ENCODE data around the gene NR2F6. TPM values are rescaled to one million over a fixed set of nuclear protein-coding genes. Genes with fewer than 3 reads are reported as not detected.

NR2F6 gene
- total and polyA plus RNA-seq, 11 donors = 30.8 to 117 (median 46.3) TPM

DNA sequence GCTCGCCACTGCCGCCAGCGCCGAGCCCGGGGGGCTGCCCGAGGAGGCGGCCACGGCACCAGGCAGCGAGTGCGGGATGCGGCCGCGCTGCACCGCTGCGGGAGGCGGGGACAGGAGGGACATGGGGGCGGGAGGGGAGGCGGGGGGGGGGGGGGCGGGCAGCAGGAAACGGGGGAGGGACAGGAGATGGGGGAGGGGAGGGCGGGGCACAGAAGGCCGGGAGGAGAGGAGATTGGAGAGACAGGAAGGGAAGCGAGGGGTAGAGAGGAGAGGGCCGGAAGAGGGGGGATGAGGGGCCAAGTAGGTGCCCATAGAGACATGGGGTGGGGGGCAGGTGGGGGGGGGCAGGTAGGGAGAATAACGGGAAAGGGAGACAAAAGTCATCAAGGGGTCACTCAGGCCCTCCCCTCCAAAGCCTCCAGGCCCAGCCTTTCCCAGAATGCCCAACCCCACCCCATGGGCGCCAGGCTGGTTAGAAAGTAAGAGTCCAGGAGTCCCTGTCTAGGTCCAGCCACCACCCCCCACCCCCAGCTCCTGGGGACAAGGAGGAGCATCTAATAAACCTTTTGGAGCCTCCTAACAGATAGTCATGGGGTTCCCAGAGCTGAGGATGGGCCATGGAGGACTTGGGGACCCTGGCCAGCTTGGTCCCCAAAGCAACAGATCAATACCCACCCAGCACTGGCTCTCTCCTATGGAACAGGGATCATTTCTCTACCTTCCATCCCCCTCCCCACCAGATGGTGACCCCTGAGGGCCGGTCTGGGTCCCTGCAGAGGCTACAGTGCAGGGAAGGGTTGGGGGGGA is 9.5 kb downstream of the NR2F6 start:
- no peaks in the 10 kb centered on the region for H3K9me3 ChIP-seq
- peaks cover 4 to 29% (median 21%) of the 10 kb centered on the region in 12 donors for H3K4me1 ChIP-seq
- peak overlapping the region; percentile 11 to 82 (median 66) for H3K4me3 ChIP-seq
- intact Hi-C loops (cut with DNase I) = loop anchor here in 3 of 10 donors (5.0 to 10.0 kb wide), 3 partner anchors 159 to 169 kb away; partner anchors contain the start of genes HAUS8 (in 2 of the 3) and MYO9B (in 2 of the 3)
- peaks cover 0 to 54% (median 27%) of the 10 kb centered on the region in 9 donors for H3K36me3 ChIP-seq
- peak overlapping the region in 11 of 12 donors; percentile 53 to 86 (median 75) for H3K27ac ChIP-seq
- no peaks in the 10 kb centered on the region for H3K27me3 ChIP-seq
- 6 to 11% (median 9%) methylated on average over 11 to 25 of the region's 27 CpGs for WGBS, 4 donors
- no peak for TF ChIP-seq POLR2A (IDR thresholded peaks at IDR 0.05)
- TF ChIP-seq, protein P1, sequence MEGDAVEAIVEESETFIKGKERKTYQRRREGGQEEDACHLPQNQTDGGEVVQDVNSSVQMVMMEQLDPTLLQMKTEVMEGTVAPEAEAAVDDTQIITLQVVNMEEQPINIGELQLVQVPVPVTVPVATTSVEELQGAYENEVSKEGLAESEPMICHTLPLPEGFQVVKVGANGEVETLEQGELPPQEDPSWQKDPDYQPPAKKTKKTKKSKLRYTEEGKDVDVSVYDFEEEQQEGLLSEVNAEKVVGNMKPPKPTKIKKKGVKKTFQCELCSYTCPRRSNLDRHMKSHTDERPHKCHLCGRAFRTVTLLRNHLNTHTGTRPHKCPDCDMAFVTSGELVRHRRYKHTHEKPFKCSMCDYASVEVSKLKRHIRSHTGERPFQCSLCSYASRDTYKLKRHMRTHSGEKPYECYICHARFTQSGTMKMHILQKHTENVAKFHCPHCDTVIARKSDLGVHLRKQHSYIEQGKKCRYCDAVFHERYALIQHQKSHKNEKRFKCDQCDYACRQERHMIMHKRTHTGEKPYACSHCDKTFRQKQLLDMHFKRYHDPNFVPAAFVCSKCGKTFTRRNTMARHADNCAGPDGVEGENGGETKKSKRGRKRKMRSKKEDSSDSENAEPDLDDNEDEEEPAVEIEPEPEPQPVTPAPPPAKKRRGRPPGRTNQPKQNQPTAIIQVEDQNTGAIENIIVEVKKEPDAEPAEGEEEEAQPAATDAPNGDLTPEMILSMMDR (IDR thresholded peaks at IDR 0.05) = no peak
- ATAC-seq = peak in 2 of 4 donors; percentile 38 to 45
- DNase-seq = no peak

DNA sequence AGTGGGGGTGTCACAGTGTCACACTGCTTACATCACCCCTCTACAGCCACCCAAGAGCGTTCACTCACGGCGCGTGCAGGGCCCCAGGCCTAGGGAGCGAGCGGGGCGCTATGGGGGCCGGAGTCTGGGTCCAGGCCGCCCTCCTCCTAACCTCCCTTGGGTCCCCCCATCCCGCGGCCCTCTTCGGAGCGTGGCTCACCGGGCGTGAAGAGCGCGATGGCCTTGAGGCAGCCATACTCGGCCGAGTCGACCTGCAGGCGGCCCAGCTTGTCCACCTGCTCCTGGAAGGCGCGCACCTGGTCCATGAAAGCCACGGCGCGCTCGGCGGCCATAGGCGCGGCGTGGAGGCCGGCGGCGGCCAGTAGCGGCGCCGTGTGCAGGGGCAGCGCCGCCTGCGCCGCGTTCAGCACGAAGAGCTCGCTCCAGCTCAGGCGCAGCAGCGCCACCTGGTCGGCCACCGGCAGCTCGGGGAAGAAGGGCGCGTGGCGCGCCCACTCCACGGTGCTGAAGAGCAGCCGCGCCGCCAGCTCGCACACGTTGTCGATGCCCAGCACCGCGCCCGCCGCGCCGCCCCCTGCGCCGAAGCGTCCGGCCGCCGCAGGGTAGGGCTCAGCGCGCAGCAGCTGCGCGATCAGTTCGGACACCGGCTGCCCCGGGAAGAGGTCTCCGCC is 10.3 kb downstream of the NR2F6 start:
- intact Hi-C loops (cut with DNase I) = loop anchor here in 3 of 10 donors (5.0 to 10.0 kb wide), 3 partner anchors 158 to 168 kb away; partner anchors contain the start of genes HAUS8 (in 2 of the 3) and MYO9B (in 2 of the 3)
- WGBS, 4 donors = 1 to 9% (median 6%) methylated on average over 28 to 80 of the region's 80 CpGs; no CpG with 5 or more reads in 1 of the 4 donors
- DNase-seq (peak; percentile 69 to 91 (median 76)), ATAC-seq (peak; percentile 71 to 89 (median 88))
- no peaks in the 10 kb centered on the region for H3K27me3 ChIP-seq
- H3K4me1 ChIP-seq = peaks cover 4 to 29% (median 19%) of the 10 kb centered on the region in 12 donors
- peak overlapping the region in 11 of 12 donors; percentile 53 to 86 (median 75) for H3K27ac ChIP-seq
- TF ChIP-seq, protein P1 (IDR thresholded peaks at IDR 0.05) = peak; percentile 31 to 80 (median 58)
- peak in 1 of 2 donors; percentile 21 for TF ChIP-seq POLR2A (IDR thresholded peaks at IDR 0.05)
- peaks cover 0 to 54% (median 32%) of the 10 kb centered on the region in 9 donors for H3K36me3 ChIP-seq
- H3K4me3 ChIP-seq = peak overlapping the region; percentile 11 to 82 (median 66)
- no peaks in the 10 kb centered on the region for H3K9me3 ChIP-seq

DNA sequence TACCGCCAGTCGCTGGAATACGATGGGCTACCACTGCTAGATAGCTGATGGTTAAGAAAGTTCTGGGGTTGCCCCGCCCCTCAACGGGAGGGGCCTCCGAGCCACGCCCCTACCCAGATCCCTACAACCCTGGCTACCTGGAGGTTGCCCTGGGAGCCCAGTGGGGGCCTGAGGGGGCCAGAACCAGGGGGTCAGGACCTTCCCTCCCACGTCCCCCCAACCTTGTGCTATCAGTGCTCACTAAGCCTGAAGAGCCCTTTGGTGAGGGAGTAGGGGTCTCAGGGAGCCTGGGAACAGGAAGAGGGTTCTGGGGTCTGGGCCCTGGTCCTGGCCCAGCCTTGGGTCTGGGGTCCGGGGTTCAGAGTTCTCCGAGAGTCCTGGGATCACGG is 10.8 kb downstream of the NR2F6 start:
- ATAC-seq (peak in 3 of 4 donors; percentile 57 to 73 (median 63)), DNase-seq (peak in 2 of 5 donors; percentile 43 to 50)
- intact Hi-C loops (cut with DNase I) = loop anchor here in 3 of 10 donors (5.0 to 10.0 kb wide), 3 partner anchors 158 to 168 kb away; partner anchors contain the start of genes HAUS8 (in 2 of the 3) and MYO9B (in 2 of the 3)
- TF ChIP-seq, protein P1 (IDR thresholded peaks at IDR 0.05) = no peak
- 35 to 45% (median 37%) methylated on average over 8 to 11 of the region's 11 CpGs for WGBS, 4 donors
- H3K4me3 ChIP-seq = peak overlapping the region in 11 of 12 donors; percentile 40 to 82 (median 66)
- H3K9me3 ChIP-seq = no peaks in the 10 kb centered on the region
- H3K4me1 ChIP-seq = peaks cover 4 to 29% (median 19%) of the 10 kb centered on the region in 12 donors
- H3K27me3 ChIP-seq = no peaks in the 10 kb centered on the region
- H3K36me3 ChIP-seq = peaks cover 0 to 52% (median 32%) of the 10 kb centered on the region in 9 donors
- peak overlapping the region in 11 of 12 donors; percentile 53 to 86 (median 75) for H3K27ac ChIP-seq
